AG09309 (cell line): Measurements from ENCODE around the gene EPPIN.
A peak's percentile ranks its signal among the peaks of the same experiment; 100 is the strongest.

ENCODE experiments used
- DNase-seq: peaks from one replicate; pipeline ENCODE4 v3.0.0-alpha.2; 2010; ENCODE audit warnings: low read depth
- H3K4me3 ChIP-seq: 2 replicates; pipeline ENCODE4 v1.5.1; 2011; ENCODE audit warnings: mild to moderate bottlenecking, low read depth, low read length, moderate library complexity; ENCODE audit not compliant: control insufficient read depth
- CTCF ChIP-seq: IDR thresholded peaks from 2 replicates; pipeline ENCODE4 v1.5.1; 2011; ENCODE audit warnings: mild to moderate bottlenecking, low read depth, low read length, inconsistent platforms; ENCODE audit not compliant: insufficient read depth, control insufficient read depth; ENCODE audit errors: missing control alignments

The EPPIN gene

GRCh38 chr20:45564760-45565276 lies 17.6 kb upstream of the EPPIN start:
- DNase-seq = no peak
- H3K4me3 ChIP-seq = no peak overlapping the region
- no peak for TF ChIP-seq CTCF

- no peak overlapping the region for H3K4me3 ChIP-seq
- DNase-seq = no peak
- no peak for TF ChIP-seq CTCF
These were observed 8.0 kb upstream of the EPPIN start for GRCh38 chr20:45555198-45555597.

- no peak for DNase-seq
- H3K4me3 ChIP-seq = no peak overlapping the region
- no peak for TF ChIP-seq CTCF
These were observed 5.3 kb upstream of the EPPIN start for GRCh38 chr20:45552456-45552855.

GRCh38 chr20:45550765-45551164 lies 3.6 kb upstream of the EPPIN start:
- no peak for DNase-seq
- no peak for TF ChIP-seq CTCF
- no peak overlapping the region for H3K4me3 ChIP-seq

- no peak for TF ChIP-seq CTCF
- no peak for DNase-seq
- H3K4me3 ChIP-seq = no peak overlapping the region
These were observed 1.2 kb upstream of the EPPIN start for GRCh38 chr20:45548410-45548809.

- TF ChIP-seq CTCF = peak; percentile 49
- no peak overlapping the region for H3K4me3 ChIP-seq
- DNase-seq = peak; percentile 3
These were observed 1.3 kb downstream of the EPPIN start for GRCh38 chr20:45545754-45546453.
